Measurements from ENCODE around the gene DPYD. TPM values are rescaled to one million over a fixed set of nuclear protein-coding genes. Genes with fewer than 3 reads are reported as not detected.
A peak's percentile ranks its signal among the peaks of the same experiment; 100 is the strongest.

Gene DPYD
- total RNA-seq, 1 donor from 2014 or later = 12.8 TPM

- no peak overlapping the region for H3K27ac Mint-ChIP-seq (ENCODE audit: unreplicated experiment)
- H3K4me1 Mint-ChIP-seq (ENCODE audit: low read depth, unreplicated experiment) = peaks cover 5% of the 10 kb centered on the region
- no peaks in the 10 kb centered on the region for H3K27me3 Mint-ChIP-seq (ENCODE audit: unreplicated experiment)
- H3K36me3 Mint-ChIP-seq (ENCODE audit: unreplicated experiment) = no peaks in the 10 kb centered on the region
- peaks cover 4% of the 10 kb centered on the region for H3K9me3 Mint-ChIP-seq (ENCODE audit: unreplicated experiment)
- H3K4me3 Mint-ChIP-seq (ENCODE audit: unreplicated experiment) = no peak overlapping the region
- DNase-seq = no peak
- TF ChIP-seq, protein P1, sequence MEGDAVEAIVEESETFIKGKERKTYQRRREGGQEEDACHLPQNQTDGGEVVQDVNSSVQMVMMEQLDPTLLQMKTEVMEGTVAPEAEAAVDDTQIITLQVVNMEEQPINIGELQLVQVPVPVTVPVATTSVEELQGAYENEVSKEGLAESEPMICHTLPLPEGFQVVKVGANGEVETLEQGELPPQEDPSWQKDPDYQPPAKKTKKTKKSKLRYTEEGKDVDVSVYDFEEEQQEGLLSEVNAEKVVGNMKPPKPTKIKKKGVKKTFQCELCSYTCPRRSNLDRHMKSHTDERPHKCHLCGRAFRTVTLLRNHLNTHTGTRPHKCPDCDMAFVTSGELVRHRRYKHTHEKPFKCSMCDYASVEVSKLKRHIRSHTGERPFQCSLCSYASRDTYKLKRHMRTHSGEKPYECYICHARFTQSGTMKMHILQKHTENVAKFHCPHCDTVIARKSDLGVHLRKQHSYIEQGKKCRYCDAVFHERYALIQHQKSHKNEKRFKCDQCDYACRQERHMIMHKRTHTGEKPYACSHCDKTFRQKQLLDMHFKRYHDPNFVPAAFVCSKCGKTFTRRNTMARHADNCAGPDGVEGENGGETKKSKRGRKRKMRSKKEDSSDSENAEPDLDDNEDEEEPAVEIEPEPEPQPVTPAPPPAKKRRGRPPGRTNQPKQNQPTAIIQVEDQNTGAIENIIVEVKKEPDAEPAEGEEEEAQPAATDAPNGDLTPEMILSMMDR (IDR thresholded peaks at IDR 0.05; ENCODE audit: partially characterized antibody, unreplicated experiment) = no peak
Observed at GRCh38 chr1:97382206-97382605, 538.6 kb downstream of the DPYD start.

DNA sequence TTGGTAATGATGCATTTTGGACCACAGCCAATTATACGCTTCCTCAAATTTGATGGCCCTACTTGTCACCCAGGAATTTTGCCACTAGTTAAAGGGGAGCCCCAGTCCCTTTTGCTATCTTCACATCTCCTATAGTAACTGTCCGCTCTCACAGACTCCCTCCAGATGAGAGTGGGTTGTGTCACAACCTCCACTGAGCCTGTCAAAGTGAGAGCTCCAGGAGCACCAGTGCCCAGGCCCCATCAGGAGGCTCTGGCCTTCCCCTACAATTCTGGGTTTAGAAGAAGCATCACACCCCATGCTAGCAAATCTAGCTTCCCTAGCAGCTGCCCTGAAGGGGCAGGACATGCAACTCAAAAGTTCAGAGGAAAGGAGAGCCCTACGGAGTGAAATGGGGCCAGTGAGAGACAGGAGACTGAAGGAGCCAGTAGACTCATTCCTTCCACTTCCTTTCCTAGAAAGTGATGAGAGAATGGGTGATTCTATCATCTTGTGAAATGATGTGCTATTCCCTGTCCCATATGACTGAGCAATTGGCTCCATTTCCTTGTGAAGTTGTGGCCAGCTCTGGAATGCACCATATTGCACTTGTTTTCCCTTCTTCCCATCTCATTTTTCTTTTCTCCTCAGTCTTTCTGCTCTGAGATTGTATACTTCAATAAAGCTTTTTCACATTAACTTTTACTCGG, 541.3 kb downstream of the DPYD start:
- Mint-ChIP-seq H3K27ac (ENCODE audit: unreplicated experiment) (no peak overlapping the region), H3K36me3 (ENCODE audit: unreplicated experiment) (no peaks in the 10 kb centered on the region), H3K4me3 (ENCODE audit: unreplicated experiment) (no peak overlapping the region), H3K4me1 (ENCODE audit: low read depth, unreplicated experiment) (no peaks in the 10 kb centered on the region), H3K9me3 (ENCODE audit: unreplicated experiment) (peaks cover 4% of the 10 kb centered on the region), H3K27me3 (ENCODE audit: unreplicated experiment) (no peaks in the 10 kb centered on the region)
- DNase-seq = no peak
- TF ChIP-seq, protein P1 (IDR thresholded peaks at IDR 0.05; ENCODE audit: partially characterized antibody, unreplicated experiment) = no peak

DNA sequence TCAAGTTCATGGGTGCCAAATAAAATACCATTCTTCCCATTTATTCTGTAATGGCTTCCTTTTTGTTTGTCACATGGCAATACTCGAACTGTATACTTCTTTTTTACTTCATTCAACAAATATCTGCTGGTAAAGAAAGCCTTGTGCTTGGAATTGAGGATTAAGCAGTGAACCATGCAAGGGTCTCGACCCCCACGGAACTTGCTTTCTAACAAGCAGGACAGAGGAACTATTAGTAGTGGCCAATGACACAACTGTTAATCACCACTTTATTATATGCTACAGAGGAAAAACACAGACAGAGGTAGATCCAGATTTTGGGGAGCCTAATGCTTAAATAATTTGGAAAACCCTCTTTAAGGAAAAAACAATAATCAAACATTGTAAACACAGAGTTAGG, 542.2 kb downstream of the DPYD start:
- Mint-ChIP-seq H3K36me3 (ENCODE audit: unreplicated experiment) (no peaks in the 10 kb centered on the region), H3K4me3 (ENCODE audit: unreplicated experiment) (no peak overlapping the region), H3K4me1 (ENCODE audit: low read depth, unreplicated experiment) (peaks cover 2% of the 10 kb centered on the region), H3K27ac (ENCODE audit: unreplicated experiment) (no peak overlapping the region), H3K9me3 (ENCODE audit: unreplicated experiment) (peaks cover 4% of the 10 kb centered on the region), H3K27me3 (ENCODE audit: unreplicated experiment) (no peaks in the 10 kb centered on the region)
- DNase-seq = no peak
- TF ChIP-seq, protein P1 (IDR thresholded peaks at IDR 0.05; ENCODE audit: partially characterized antibody, unreplicated experiment) = no peak

DNA sequence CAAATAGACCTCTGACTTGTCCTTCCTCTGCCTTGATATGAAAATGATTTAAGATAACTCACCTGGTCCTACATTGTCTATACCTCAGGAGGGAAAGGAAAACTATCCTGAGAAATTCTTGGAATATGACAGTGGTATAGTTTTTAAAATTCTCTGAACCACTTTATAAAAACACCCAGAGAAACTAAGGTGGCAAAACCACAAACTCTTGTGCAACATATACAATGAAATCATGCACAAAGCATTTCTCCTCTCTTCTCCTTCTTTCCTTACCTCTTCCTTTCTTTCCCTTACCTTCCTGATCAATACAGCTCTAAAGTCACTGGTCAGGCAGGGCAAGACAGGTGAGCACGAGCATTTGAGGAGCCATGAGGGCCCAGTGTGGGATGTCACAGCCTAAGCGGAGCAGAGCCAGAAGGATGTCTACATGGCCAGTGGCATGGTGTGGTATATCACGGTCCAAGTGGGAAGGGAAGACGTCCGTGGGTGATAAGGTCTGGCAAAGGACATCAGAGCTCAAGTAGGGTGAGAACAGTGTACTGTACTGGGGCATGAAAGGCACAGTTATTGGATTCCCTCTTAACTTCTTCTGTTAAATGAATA, 543.3 kb downstream of the DPYD start:
- no peak overlapping the region for H3K4me3 Mint-ChIP-seq (ENCODE audit: unreplicated experiment)
- H3K9me3 Mint-ChIP-seq (ENCODE audit: unreplicated experiment) = peaks cover 4% of the 10 kb centered on the region
- no peak overlapping the region for H3K27ac Mint-ChIP-seq (ENCODE audit: unreplicated experiment)
- H3K27me3 Mint-ChIP-seq (ENCODE audit: unreplicated experiment) = no peaks in the 10 kb centered on the region
- no peak for DNase-seq
- H3K36me3 Mint-ChIP-seq (ENCODE audit: unreplicated experiment) = no peaks in the 10 kb centered on the region
- TF ChIP-seq, protein P1 (IDR thresholded peaks at IDR 0.05; ENCODE audit: partially characterized antibody, unreplicated experiment) = no peak
- H3K4me1 Mint-ChIP-seq (ENCODE audit: low read depth, unreplicated experiment) = peaks cover 6% of the 10 kb centered on the region

DNA sequence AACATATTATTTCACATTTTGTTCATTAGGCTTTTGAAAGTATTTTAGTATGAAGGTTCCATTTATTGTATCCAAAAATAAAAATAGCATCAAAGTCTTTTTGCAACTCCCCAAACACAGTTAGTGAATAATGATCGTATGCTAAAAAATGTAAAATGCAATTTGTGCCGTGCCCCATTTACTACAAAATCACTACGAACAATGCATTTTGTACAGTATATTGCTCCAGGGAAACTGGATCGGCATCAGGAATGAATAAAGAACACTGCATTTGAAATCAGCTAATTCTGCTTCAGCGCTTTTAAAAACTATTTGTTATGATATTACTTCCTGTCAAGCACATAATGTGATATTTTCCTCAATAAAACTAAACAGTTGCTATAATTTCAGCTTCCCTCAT, 547.8 kb downstream of the DPYD start:
- Mint-ChIP-seq H3K4me3 (ENCODE audit: unreplicated experiment) (no peak overlapping the region), H3K4me1 (ENCODE audit: low read depth, unreplicated experiment) (peaks cover 6% of the 10 kb centered on the region), H3K27ac (ENCODE audit: unreplicated experiment) (peak overlapping the region; percentile 20)

More for the DNA sequence above, 547.8 kb downstream of the DPYD start:
- Mint-ChIP-seq H3K36me3 (ENCODE audit: unreplicated experiment) (no peaks in the 10 kb centered on the region), H3K27me3 (ENCODE audit: unreplicated experiment) (no peaks in the 10 kb centered on the region), H3K9me3 (ENCODE audit: unreplicated experiment) (peaks cover 2% of the 10 kb centered on the region)
- no peak for DNase-seq
- TF ChIP-seq, protein P1 (IDR thresholded peaks at IDR 0.05; ENCODE audit: partially characterized antibody, unreplicated experiment) = no peak

All from glutamatergic neuron (in vitro differentiated cells).